OCI-M2 (cell line): ENCODE data around the gene GLI3.

Experiments used
- DNase-seq: peaks from one replicate; lab custom pipeline; 2025; ENCODE audit not compliant: unreplicated experiment; lab: John Stamatoyannopoulos, UW

GLI3 gene

DNA sequence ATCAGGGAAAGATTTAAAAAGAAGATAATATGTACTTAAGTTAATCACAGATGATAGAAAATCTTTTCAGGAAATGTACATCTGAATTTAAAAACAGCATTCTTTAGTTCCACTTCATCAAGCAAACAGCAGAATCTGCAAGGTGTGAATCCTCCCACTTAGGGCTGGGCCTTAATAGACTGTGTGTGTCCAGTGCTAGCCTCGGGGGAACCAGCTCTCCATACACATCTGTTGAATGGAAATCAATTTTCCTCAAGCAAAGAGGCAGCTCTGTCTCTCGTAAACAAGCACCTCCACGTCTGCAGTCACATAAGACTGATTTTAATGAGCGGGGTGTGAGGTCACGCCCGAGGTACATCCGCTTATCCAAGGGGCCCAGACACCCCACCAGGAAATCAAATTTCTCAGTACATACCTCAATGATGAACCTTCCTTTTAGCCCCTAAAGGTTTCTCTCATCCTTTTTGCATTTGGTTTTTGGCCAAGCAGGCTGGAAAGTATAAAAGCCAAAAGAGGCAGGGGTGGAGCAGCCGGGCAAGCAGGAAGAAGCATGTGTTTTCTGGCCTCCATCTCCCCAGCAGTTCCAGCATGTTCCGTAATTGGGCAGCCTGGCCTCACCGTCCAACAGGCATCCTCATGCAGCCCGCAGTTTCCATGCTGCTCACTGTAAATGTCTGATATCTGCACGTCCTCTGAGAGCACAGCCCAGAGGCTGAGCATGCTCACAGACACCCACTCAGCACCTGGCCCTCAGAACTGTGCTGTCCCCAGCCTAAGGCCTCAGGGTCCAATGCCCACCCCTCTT, 131.3 kb downstream of the GLI3 start:
- DNase-seq: no peak

DNA sequence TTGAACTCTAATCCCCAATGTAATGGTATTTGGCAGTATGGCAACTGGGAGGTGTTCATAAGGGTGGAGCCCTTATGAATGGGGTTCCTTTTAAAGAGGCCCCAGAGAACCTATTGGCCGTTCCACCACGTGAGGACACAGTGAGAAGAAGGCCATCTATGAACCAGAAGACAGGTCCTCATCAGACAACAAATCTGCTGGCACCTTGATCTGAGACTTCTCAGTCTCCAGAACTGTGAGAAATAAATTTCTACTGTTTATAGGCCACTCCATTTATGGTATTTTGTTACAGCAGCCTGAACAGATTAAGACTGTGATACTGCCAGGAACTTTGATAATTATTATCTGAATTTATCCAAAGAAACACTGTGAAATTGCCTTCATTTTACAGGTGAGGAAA, 132.3 kb downstream of the GLI3 start:
- DNase-seq: no peak

DNA sequence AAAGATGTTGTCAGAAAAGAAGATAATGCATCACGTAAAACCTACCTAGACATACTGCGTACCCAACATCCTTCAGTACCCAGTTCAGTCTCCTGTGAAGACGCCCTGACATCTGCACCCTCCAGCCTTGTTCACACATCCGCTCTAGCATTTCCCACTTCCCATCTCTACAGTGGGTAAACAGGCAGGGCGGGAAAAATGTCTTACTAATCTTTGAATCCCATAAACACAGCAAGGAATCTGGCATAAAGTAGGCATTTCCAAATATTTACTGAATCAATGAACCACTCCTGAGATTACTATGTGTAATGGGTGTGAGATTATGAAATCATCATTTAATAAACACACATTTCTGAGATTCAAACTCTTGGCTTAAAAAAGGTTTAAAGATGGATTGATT, 132.8 kb downstream of the GLI3 start:
- DNase-seq: no peak

DNA sequence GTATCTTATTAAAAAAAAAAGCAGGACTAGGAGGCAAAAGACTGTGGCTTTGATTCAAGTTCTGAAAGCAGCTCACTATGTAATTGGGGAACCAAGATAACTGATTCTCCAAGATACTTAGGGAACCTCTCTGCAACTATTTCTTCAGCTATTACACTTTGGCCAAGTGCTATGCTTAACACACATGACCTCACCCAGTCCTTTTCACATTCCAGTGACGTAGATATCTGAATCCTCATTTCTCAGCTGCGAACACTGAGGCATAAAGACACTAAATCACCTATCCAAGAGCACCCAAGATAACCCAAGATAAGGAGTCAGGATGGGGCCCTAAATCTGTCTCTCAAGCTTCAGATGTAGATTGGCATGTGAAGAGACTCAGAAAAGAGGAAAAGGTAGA, 133.6 kb downstream of the GLI3 start:
- no peak for DNase-seq

DNA sequence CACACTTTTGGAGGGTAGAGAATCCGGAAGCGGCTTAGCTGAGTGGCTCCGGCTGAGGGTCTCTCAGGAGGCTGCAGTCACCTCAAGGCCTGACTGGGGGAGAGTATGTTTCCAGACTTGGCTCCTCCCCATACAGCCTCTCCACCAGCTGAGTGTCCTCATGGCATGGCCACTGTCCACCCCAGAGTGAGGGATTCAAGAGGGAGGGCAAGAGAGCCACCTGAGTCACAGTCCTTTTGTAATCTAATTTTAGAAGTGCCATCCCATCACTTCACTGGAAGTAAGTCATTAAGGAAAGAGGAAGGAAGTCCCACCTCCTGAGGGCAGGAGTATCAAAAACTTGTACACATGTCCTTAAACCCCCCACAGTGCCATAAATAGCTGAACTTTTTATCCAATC, 134.0 kb downstream of the GLI3 start:
- no peak for DNase-seq

DNA sequence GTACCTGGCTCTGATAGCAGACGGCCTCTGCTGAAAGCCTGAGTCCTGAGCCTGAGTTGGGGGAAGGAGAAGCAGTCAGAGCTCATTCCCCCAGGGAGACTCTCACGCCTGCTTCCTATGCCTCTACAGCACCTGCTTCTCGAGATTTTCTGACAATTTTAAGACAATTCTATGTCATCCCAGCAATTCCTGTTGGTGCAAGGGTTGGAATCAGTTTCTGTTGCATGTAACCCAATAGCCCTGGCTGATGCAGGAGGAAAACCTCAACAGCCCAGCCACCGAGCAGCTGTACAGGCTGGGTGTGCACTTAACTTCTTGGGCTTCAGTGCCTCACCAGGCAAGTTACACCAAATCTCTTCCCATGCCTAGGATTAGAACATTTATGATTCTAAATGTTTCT, 134.7 kb downstream of the GLI3 start:
- DNase-seq: no peak

DNA sequence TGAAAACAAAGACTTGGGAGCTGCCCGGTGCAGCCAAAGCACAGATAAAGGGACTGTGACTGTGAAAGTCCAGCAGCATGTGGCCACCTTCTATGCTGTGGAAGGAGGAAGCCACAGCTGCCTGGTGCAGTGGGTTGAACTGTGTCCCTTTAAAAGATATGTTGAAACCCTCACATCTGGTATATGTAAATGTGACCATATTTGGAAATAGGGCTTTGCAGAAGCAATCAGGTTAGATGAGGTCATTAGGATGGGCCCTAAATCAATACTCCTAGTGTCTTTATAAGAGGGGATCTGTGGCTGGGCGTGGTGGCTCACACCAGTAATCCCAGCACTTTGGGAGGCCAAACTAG, 136.9 kb downstream of the GLI3 start:
- DNase-seq: no peak

DNA sequence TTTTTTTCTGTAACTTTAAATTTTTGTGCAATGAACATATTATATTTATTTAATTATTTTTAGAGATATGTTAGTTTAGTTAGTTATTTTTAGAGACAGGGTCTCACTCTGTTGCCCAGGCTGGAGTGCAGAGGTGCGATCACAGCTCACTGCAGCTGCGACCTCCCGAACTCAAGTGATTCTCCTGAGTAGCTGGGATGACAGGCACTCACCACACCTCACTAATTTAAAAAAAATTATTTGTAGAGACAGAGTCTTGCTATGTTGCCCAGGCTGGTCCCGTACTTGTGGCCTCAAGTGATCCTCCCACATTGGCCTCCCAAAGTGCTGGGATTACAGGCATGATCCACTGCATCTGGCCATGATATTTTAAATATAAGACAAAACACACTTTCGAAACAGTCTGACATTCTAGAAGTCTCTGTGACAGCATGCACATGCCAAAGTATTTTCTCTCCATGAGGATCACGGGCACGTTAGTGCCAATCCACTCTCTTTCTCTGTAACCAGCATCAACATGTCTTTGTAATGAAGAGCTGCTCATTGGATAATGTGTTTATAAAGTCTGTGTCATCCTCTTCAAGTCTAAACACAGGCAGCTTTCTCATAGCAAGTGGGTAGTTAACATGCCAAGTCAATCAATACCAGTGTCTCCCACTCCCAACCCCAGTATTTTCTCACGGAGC, 137.4 kb downstream of the GLI3 start:
- no peak for DNase-seq

DNA sequence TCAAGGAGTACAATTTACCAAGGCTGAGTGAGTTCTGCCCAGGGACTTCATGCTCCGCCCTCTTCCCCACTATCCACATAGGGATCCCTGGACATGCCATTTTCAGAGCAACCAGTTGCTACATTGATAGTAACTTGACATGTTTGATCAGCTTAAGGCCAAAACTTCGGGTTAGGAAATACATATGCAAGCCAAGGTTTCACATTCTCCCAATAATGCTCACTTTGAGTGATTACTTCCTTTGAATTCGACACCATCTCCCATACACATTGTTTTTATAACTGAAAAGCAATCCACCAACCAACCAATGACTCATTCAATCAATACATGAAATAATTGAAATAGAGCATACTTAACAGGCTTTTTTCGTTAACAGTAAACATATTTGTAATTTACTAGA, 137.9 kb downstream of the GLI3 start:
- no peak for DNase-seq

DNA sequence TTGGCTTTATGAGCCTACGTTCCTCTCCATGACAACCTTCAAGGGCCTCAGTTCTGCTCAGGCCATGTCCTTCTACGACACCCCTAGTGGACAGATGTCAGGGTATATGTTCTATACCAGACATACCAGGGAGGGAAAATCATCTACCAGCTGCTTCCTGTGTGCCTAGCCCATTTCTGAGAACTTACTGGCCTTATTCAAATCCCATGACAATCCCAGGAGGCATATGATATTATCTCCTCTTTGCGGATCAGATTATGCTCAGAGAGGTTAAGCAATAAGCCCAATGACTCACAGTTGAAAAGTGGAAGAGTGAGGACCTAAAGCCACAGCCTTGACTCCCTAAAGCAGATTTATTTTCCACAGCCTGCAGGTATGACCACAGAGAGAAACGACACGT, 139.3 kb downstream of the GLI3 start:
- no peak for DNase-seq

DNA sequence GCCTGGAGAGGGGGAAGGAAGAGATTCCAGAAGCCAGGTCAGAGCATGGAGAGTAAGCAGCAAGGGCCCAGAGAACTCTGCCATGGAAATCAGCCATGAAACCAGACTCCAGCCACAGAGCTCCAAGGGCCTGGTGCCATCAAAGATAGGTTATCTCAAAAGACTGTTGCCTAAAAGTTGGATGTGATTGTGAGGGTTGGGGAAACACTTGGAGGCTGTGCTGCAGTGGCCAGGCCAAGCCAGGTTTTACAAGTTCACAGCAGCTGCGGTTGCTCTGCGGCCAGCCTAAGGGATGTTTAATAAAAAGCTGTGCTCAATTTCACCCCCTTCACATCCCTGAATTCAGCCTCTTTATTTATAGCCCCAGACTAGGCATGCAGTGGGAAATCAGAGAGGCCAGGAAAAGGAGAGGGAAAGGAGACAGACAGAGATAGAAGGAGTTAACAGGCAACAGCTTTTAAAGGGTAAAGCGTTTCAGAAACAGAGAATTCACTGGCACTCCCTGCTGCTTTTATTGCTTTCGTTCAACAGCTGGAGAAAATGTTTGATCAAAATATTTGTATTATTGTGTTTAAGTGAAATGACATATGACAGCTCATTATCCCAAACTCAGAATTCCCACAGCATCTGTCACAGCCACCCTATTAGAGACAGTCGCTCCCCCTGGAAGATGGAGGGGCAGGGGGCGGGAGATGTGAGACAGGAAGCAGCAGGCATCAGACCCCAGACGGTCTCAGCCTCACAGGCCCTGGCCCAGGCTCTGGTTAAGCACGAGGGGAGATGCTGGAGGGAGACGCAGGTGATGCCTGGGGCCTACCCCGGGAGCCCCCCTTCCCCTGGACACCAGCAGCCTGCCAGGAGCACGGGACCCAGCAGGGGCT, 140.1 kb downstream of the GLI3 start:
- no peak for DNase-seq

DNA sequence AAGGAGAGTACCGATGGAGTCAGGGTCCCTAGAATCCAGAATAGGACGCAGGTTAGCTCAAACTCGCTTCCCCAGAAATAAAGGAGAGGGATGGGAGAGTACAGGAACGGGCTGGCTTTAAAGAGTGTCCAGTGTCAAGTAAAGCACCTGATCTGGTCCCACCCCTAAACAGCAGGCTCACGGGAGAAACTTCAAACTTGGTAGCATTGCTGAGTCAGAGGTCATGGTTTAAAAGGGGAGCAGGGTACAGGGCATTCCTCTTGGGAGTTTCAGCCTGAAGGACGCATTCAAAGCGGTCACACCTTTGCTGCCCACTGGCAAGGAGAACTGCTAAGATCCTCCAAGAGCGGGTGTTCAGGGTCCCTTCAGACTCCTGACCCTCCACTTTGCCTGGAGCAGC, 140.7 kb downstream of the GLI3 start:
- DNase-seq: no peak

DNA sequence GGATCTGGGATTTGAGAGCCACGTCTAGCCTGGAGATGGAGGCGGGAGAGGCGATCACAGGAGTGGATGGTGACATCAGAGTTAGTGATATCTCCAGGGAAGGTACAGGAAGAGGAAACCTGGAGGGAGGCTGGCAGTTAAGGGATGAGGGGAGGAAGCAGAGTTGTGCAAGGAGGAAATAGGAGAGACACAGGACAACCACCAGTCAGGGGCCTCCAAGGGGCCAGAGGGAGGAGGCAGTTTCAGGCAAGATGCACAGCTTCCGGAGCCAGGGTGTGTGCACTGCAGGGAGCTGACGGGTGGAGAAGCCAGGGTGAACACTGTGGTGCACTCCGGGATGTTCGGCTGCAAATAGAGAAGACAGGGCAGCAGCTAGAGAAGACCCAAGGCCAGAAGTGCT, 141.2 kb downstream of the GLI3 start:
- DNase-seq: no peak

DNA sequence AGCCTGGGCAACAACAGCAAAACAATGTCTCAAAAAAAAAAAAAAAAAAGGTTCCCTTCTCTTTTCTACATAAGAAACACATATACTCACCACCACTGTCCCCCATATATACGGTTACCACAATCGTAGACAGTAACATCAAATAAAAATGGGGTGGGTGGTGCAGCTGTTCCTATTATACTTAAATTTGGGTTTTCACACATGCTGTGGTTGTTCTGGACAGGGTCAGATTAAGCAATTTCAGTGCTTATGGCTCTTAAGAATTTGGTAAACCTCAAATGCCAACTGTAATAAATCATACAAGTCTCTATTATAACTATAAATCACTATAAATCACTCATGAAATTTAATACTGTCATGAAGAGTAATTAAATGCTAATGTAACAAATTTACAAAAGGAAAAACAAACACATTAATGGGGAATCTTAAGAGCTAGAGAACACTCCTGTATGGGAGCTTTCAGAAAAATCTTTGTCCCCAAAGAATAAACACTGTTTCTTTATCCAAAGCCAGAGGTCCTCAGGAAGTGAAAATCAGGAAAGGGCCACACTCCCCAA, 143.6 kb downstream of the GLI3 start:
- no peak for DNase-seq

DNA sequence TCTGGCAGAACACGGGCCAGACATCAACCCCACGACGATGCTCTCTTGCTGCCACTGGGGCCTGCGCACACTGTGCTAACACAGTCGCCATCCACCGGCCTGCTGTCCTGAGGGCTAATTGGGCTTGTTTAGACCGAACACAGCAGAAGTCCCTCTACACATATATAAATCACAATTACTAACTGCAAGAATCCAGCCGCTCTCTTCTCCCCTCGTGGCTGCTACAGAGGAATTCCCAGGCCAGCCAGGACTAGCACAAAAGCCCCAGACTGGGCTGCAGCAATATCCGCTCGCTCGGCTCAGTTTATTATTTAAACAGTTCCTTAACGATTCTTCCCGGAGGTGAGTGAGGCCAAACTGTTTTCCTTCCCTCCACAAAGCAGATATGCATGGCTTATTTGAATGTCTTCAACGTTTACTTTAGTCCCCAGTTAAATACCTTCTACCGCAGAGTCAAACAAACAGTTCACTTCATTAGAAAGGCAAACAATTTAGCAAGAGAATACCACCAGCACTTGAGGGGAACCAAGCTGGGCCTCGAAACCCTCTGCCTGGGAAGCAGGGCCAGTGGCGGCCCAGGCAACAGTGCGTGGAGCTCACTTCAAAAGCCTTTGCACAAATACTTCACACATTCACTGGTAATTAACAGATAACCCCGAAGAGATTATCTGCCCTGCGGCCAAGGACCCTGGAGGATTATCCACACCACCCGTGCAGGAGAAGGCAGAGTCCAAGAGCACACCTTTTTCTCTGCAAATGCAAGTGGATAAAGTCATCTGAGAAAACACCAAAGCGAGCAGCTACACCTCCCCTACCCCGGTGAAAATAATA, 145.3 kb downstream of the GLI3 start:
- no peak for DNase-seq

DNA sequence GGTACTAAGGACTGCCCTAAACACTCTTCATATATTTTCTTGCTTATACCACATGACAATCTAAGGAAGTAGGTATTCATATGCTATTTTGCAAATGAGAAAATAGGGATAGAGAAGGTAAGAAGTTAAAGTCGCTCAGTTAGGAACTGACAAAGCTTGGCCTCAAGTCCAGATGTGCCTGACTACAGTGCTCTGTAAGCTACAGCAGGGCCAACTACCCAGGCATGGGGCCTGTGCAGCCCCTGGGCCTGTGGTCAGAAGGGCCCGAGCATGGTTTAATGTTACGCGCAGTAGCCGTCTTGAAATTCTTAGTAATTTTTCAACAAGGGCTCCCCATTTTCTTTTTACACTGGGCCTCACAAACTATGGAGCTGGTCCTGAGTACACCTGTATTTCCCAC, 146.2 kb downstream of the GLI3 start:
- no peak for DNase-seq

DNA sequence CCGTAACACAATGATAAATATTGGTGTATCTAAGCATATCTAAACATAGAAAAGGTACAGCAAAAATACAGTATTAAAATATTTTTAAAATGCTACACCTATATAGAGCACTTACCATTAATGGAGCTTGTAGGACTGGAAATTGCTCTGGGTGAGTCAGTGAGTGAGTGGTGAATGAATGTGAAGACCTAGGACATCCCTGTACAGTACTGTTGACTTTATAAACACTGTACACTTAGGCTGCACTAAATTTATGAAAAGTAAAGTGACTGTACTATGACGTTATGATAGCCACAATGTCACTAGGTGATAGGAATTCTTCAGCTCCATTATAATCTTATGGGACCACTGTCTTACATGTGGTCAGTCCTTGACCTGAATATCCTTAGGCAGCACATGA, 147.0 kb downstream of the GLI3 start:
- DNase-seq: no peak

DNA sequence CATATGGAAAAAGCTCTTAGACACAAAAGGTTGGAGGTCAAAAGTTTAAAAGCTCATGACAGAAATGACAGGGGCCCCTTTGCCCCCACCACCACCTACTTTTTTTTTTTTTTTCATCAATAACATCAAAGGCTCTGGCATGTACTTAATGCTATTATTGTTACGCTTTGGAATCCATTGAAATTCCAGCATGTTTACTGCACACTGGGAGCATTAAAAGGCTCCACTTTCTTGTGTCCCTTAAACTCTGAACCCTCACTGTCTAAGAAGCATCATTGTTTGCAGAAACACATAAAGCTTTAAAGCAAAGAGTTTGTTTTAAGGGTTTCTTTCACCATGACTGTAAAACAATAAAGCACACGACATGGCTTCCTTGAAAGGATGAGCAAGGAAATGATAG, 149.4 kb downstream of the GLI3 start:
- DNase-seq: no peak

DNA sequence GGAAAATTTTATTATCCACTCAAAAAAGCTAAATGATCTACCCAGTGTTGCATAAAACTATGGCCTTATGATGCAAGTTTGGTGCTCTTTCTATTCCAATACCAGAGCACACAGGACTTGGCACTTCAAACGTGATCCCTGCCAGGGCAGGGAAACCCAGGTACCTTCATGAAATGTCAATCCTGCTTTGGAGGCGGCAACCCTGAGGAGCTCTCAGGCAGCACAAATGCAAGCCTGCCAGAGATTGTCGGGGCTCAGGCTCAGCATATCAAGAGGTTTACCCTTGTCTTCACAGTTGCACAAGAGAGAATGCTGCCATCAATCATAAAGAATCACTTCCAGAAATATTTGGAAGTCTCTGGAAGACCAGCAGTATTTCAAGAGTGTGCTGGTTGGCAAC, 151.5 kb downstream of the GLI3 start:
- DNase-seq: no peak

DNA sequence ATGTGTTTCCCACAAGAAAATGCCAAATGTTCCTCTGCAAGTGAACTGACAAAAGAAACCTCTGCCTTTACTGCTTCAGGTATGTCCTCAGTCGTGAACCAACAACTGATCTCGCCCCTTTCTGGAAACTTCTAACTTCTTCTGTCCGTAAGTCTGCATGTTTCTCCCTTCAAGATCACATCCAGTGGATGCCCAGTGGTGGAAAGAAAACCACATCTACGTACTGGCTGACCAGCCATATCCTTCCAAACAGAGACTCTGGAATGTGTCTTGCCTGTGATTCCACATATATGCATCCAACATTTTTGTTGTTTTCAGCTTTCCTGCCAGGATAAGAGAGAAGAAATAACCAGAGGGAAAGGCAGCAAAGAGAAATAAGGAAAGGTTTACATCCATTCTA, 152.7 kb downstream of the GLI3 start:
- no peak for DNase-seq

DNA sequence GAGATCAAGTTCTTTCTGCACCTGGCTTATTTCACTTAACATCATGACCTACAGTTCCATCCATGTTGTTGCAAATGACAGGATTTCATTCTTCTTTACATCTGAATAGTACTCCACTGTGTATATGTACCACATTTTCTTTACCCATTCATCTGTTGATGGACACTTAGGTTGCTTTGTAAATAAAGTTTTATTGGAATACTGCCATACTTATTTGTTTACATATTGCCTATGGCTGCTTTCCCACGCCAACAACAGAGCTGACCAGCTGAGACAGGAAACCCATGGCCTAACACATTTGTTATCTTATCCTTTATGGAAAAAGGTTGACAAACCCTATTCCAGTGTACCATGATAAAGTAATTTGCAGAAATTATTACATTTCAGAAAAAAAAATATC, 153.7 kb downstream of the GLI3 start:
- no peak for DNase-seq
